ENCODE measurements around the gene TRMT10A. TPM values are rescaled to one million over a fixed set of nuclear protein-coding genes. Genes with fewer than 3 reads are reported as not detected.
A peak's percentile ranks its signal among the peaks of the same experiment; 100 is the strongest.
"Not testable (repeated sequence)": the region's sequence is repeated elsewhere in the genome, so short reads cannot be mapped to it uniquely, and the experiment has no call there.

Gene TRMT10A
- total and polyA plus RNA-seq, 7 donors = 3.9 to 7.5 (median 5.6) TPM

DNA sequence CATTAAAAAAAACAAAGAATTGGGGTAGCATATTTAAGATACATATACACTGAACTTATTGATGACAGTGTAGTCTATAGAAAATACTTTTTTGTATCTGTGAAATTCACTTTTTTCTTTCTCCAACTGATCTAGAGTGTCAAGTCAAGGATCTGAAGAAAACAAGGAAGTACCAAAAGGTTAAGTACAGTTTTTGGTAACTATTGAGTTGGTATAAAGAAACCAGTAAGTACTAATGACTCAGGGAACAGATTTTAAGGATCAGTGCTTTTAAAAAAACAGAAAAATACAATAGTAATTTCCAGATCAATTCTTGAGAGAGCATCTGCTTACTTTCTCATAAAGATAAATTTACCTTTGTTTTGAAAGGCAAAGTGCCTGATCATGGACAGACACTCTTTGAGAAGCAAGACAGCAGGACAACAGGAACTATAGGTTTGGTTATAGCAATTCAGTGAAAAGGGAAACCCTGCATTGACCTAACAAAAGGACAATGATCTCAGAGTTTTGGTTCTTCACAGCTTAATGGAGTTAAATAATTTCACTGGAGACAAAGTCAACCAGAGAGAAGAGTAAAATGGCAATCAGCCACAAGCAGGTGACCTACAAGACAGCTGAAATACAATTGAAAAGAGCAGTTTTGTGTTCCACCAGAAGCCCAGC is 23.4 kb downstream of the TRMT10A start:
- Histone ChIP-seq H3K4me3 (no peak overlapping the region), H3K9me3 (no peaks in the 10 kb centered on the region), H3K36me3 (no peaks in the 10 kb centered on the region), H3K4me1 (no peaks in the 10 kb centered on the region), H3K27ac (no peak overlapping the region), H3K27me3 (no peaks in the 10 kb centered on the region)
- no peak for DNase-seq
- TF ChIP-seq POLR2A (IDR thresholded peaks at IDR 0.05) (no peak), POLR2AphosphoS5 (IDR thresholded peaks at IDR 0.05) (no peak), EP300 (IDR thresholded peaks at IDR 0.05) (no peak)
- TF ChIP-seq, protein P1, sequence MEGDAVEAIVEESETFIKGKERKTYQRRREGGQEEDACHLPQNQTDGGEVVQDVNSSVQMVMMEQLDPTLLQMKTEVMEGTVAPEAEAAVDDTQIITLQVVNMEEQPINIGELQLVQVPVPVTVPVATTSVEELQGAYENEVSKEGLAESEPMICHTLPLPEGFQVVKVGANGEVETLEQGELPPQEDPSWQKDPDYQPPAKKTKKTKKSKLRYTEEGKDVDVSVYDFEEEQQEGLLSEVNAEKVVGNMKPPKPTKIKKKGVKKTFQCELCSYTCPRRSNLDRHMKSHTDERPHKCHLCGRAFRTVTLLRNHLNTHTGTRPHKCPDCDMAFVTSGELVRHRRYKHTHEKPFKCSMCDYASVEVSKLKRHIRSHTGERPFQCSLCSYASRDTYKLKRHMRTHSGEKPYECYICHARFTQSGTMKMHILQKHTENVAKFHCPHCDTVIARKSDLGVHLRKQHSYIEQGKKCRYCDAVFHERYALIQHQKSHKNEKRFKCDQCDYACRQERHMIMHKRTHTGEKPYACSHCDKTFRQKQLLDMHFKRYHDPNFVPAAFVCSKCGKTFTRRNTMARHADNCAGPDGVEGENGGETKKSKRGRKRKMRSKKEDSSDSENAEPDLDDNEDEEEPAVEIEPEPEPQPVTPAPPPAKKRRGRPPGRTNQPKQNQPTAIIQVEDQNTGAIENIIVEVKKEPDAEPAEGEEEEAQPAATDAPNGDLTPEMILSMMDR (IDR thresholded peaks at IDR 0.05) = no peak
- intact Hi-C loops (cut with DNase I) = no loop called here

DNA sequence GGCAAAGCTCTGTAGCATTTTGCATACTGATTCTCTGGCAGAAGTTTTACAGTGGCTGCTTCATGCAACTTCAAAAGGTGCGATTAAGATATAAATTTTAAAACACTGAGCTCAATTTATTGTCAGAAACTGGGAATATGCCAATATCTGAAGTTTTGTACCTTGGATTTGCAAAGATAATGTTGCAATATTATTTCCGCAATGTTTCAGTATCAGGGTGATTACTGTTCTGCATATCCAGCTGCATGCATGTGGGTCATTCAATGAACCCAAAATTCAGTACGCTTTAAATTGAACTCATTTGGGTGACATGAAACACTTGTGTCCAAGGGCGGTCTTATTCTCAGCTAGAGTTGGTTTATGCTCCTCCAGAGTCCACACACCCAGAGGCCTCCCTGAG is 26.2 kb downstream of the TRMT10A start:
- WGBS, 2 donors = 76 to 93% methylated on average over 4 of the region's 4 CpGs
- Histone ChIP-seq H3K4me3 (no peak overlapping the region), H3K36me3 (no peaks in the 10 kb centered on the region), H3K27me3 (no peaks in the 10 kb centered on the region), H3K9me3 (no peaks in the 10 kb centered on the region), H3K27ac (no peak overlapping the region), H3K4me1 (no peaks in the 10 kb centered on the region)
- TF ChIP-seq, protein P1 (IDR thresholded peaks at IDR 0.05) = no peak
- no peak for TF ChIP-seq POLR2A (IDR thresholded peaks at IDR 0.05)
- no peak for TF ChIP-seq EP300 (IDR thresholded peaks at IDR 0.05)
- no peak for TF ChIP-seq POLR2AphosphoS5 (IDR thresholded peaks at IDR 0.05)
- DNase-seq = no peak
- intact Hi-C loops (cut with DNase I) = no loop called here

DNA sequence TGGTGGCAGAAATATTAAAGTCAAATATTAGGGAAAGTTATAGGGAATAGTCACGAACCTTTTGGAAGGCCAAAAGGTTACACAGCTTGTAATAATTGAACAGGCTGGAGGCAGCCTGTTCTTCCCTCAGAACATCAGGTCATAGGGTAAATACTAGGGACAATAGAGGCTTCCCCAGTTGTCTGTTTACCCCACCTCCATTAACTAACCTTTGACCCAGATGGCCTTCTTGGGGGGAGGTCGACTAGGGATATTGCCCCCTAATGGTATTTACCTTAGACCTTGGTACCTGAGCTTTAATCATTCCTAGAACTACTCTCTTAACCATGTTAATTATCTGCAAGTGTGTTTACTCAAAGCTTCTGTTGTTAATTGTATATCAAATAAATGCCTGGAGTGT is 27.0 kb downstream of the TRMT10A start:
- H3K4me3 ChIP-seq = no peak overlapping the region
- TF ChIP-seq POLR2A (IDR thresholded peaks at IDR 0.05) (no peak), POLR2AphosphoS5 (IDR thresholded peaks at IDR 0.05) (no peak)
- 46 to 60% methylated on average over 2 of the region's 2 CpGs for WGBS, 2 donors
- H3K36me3 ChIP-seq = no peaks in the 10 kb centered on the region
- no peaks in the 10 kb centered on the region for H3K4me1 ChIP-seq
- H3K9me3 ChIP-seq = no peaks in the 10 kb centered on the region
- intact Hi-C loops (cut with DNase I) = no loop called here
- H3K27me3 ChIP-seq = no peaks in the 10 kb centered on the region
- DNase-seq = no peak
- H3K27ac ChIP-seq = no peak overlapping the region

DNA sequence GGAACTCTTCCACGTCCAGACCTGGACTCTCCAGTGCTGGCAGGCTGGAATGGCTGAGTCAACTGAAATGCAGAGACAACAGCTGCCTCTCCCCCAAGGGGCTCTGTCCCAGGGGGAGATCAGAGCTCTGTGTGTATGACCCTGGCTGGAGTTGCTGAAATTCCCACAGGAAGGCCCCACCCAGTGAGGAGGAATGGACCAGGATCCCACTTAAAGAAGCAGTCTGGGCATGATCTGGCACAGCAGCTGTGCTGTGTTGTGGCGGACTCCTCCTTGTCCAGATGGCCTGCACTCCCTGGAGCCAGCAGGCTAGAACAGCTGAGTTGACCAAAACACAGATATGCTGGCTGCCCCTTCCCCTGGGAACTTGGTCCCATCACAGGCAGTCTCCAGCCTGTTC is 27.6 kb downstream of the TRMT10A start:
- Histone ChIP-seq H3K4me3 (no peak overlapping the region), H3K27ac (no peak overlapping the region), H3K9me3 (no peaks in the 10 kb centered on the region), H3K36me3 (no peaks in the 10 kb centered on the region), H3K27me3 (no peaks in the 10 kb centered on the region), H3K4me1 (peaks cover 0 to 3% (median 0%) of the 10 kb centered on the region in 4 donors)
- no peak for DNase-seq
- intact Hi-C loops (cut with DNase I) = no loop called here
- no peak for TF ChIP-seq POLR2A (IDR thresholded peaks at IDR 0.05)
- no peak for TF ChIP-seq EP300 (IDR thresholded peaks at IDR 0.05)
- no peak for TF ChIP-seq POLR2AphosphoS5 (IDR thresholded peaks at IDR 0.05)
- TF ChIP-seq, protein P1 (IDR thresholded peaks at IDR 0.05) = no peak
- WGBS, 2 donors = 69 to 71% methylated on average over 2 of the region's 2 CpGs

DNA sequence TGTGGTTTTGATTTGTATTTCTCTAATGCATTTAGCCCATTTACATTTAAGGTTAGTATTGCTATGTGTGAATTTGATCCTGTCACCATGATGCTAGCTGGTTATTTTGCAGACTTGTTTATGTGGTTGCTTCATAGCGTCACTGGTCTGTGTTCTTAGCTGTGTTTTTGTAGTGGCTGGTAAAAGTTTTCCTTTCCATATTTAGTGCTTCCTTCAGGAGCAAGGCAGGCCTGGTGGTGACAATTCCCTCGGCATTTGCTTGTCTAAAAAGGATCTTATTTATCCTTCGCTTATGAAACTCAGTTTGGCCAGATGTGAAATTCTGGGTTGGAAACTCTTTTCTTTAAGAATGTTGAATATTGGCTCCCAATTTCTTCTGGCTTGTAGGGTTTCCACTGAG is 29.1 kb downstream of the TRMT10A start:
- H3K27ac ChIP-seq; H3K9me3 ChIP-seq; H3K36me3 ChIP-seq; H3K4me1 ChIP-seq; DNase-seq; H3K27me3 ChIP-seq; intact Hi-C loops (cut with DNase I); H3K4me3 ChIP-seq: not testable (repeated sequence)
- 88 to 89% methylated on average over 3 of the region's 3 CpGs for WGBS, 2 donors

DNA sequence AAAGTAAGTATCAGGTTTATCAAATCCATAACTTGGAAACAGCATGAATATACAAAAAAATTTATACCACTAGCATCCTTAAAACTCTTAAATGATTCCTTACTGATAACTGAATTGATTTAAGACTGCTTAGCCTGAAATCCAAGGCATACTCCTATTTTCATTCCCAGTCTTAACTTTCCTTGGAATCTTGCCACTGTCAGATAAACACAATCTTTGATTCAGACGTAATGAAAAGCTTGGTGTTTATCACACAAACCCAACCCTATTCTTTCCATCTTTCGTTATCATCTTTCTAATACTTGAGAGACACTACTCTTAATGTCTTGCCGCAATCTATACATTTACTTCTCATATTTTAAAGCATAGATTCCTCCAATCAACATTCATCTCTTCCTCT is 33.9 kb downstream of the TRMT10A start:
- TF ChIP-seq POLR2A (IDR thresholded peaks at IDR 0.05) = no peak
- intact Hi-C loops (cut with DNase I) = no loop called here
- 55 to 73% methylated on average over 3 of the region's 3 CpGs for WGBS, 2 donors
- peaks cover 0 to 21% (median 15%) of the 10 kb centered on the region in 4 donors for H3K4me1 ChIP-seq
- no peaks in the 10 kb centered on the region for H3K9me3 ChIP-seq
- DNase-seq = no peak
- H3K36me3 ChIP-seq = no peaks in the 10 kb centered on the region
- no peak overlapping the region for H3K4me3 ChIP-seq
- H3K27ac ChIP-seq = peak overlapping the region in 1 of 4 donors; percentile 26
- no peaks in the 10 kb centered on the region for H3K27me3 ChIP-seq

Measured in sigmoid colon (tissue), 7 donors.